GM19467 (cell line): ENCODE measurements around the gene BSX.

Experiments
- ATAC-seq: cut with Tn5 transposase; IDR thresholded peaks from one replicate; pipeline ENCODE4 v1.9.1; 2021; ENCODE audit warnings: mild to moderate bottlenecking, moderate library complexity; ENCODE audit not compliant: unreplicated experiment

BSX gene

GRCh38 chr11:122981388-122982264 lies at the start of gene BSX:
BSX (minus strand) TSS chr11:122981834; CDS start chr11:122981671, 163 bp downstream.
- no peak for ATAC-seq

GRCh38 chr11:123030517-123030916 lies 48.9 kb upstream of the BSX start:
- no peak for ATAC-seq

GRCh38 chr11:123020968-123021367 lies 39.3 kb upstream of the BSX start:
- ATAC-seq = no peak

GRCh38 chr11:123018702-123019101 lies 37.1 kb upstream of the BSX start:
- no peak for ATAC-seq

- no peak for ATAC-seq
Observed at GRCh38 chr11:123011510-123011909, 29.9 kb upstream of the BSX start.

GRCh38 chr11:123006860-123007542 lies 25.4 kb upstream of the BSX start:
- no peak for ATAC-seq

GRCh38 chr11:123000721-123001120 lies 19.1 kb upstream of the BSX start:
- ATAC-seq = no peak

- ATAC-seq = no peak
Observed at GRCh38 chr11:122998727-122999366, 17.2 kb upstream of the BSX start.

- no peak for ATAC-seq
Observed at GRCh38 chr11:122995526-122995925, 13.9 kb upstream of the BSX start.

GRCh38 chr11:122984186-122985011 lies 2.8 kb upstream of the BSX start:
- no peak for ATAC-seq

- ATAC-seq = no peak
Observed at GRCh38 chr11:122983438-122984185, 2.0 kb upstream of the BSX start.

- ATAC-seq = no peak
Observed at GRCh38 chr11:122979815-122980595, 1.6 kb downstream of the BSX start.

GRCh38 chr11:122979103-122979814 lies 2.4 kb downstream of the BSX start:
- ATAC-seq = no peak

GRCh38 chr11:122978299-122978620 lies 3.4 kb downstream of the BSX start:
- no peak for ATAC-seq

- ATAC-seq = no peak
Observed at GRCh38 chr11:122977470-122978298, 4.0 kb downstream of the BSX start.

- no peak for ATAC-seq
Observed at GRCh38 chr11:122976734-122977469, 4.7 kb downstream of the BSX start.

- no peak for ATAC-seq
Observed at GRCh38 chr11:122976061-122976733, 5.4 kb downstream of the BSX start.
